Stimulated activated CD4-positive, alpha-beta T cell treated with anti-CD3 and anti-CD28 coated beads, Interleukin-12 subunit alpha, Interleukin-12 subunit beta, amount 100 ng/mL, for 4 hours (primary cell): Measurements from ENCODE around the gene RPL19.

Experiments used
- DNase-seq: peaks from one replicate; pipeline ENCODE4 v3.0.0-alpha.2; 2020

RPL19 gene

GRCh38 chr17:39252788-39253460 lies 52.8 kb downstream of the RPL19 start:
- no peak for DNase-seq
